GM12891 (cell line): ENCODE results near the gene SUGP1.

ENCODE experiments used
- DNase-seq: peaks from one replicate; pipeline ENCODE4 v3.0.0; 2011; ENCODE audit warnings: low spot score; ENCODE audit not compliant: insufficient read length
- FAIRE-seq: peaks from 2 replicates; lab custom pipeline; 2011; peaks lifted over from hg19 to GRCh38; lab: Jason Lieb, UNC
- PAX5 ChIP-seq: IDR thresholded peaks from 2 replicates; pipeline ENCODE4 v1.6.1; 2011; ENCODE audit warnings: low read length, moderate library complexity, mild to moderate bottlenecking; ENCODE audit not compliant: insufficient read depth, severe bottlenecking
- POLR2A ChIP-seq: IDR thresholded peaks from 2 replicates; pipeline ENCODE4 v1.6.1; 2011; ENCODE audit warnings: low read depth, low read length, control low read depth
- POLR2AphosphoS5 ChIP-seq: IDR thresholded peaks from 2 replicates; pipeline ENCODE4 v1.6.1; 2011; ENCODE audit warnings: low read depth, low read length, control low read depth
- POU2F2 ChIP-seq: IDR thresholded peaks from 2 replicates; pipeline ENCODE4 v1.6.1; 2011; ENCODE audit warnings: low read depth, mild to moderate bottlenecking, control low read depth, low read length, moderate library complexity
- SPI1 ChIP-seq: IDR thresholded peaks from 2 replicates; pipeline ENCODE4 v1.6.1; 2011; ENCODE audit warnings: low read depth, low read length, control low read depth
- TAF1 ChIP-seq: IDR thresholded peaks from 2 replicates; pipeline ENCODE4 v1.6.1; 2011; ENCODE audit warnings: low read depth, low read length, control low read depth

The SUGP1 gene

DNA sequence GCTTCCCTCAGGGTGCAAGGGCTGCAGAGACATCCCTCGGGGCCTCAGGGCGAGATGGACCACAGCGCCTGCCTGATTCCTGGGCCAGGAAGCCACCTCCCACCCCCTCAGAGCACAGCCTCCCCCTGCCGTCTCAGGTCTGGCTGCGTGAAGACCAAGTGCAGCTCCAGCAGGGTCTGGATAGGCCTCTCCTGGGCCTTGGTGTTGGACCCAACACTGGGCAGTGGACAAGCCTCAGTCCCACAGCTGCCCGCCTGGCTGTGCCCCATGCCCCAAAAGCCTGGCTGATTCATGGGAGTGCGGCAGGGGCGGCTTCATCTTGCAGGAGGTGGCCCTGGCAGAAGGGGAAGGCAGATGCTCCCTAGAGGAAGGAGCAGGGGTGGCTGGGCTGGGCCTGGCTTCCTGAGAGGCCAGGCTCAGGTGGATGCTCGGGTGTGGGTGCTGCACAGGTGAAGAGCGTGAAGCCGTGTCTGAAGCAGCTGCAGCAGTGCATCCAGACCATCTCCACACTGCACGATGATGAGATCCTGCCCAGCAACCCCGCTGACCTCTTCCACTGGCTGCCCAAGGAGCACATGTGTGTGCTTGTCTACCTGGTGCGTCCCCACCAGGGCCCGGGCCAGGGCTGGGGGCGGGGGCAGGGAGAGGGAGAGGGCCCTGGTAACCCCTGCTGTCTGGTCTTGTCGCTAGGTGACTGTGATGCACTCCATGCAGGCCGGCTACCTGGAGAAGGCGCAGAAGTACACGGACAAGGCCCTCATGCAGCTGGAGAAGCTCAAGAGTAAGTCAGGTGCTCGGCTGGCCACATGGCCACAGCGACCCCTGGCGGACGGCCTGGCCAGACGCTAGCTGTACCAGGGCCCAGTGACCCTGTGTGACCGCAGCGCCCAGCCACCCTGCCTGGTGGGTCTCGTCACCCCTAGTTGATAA, 22.0 kb upstream of the SUGP1 start:
- no peak for DNase-seq
- no peak for FAIRE-seq
- no peak for TF ChIP-seq SPI1
- TF ChIP-seq POU2F2 = no peak
- TF ChIP-seq PAX5 = no peak
- no peak for TF ChIP-seq TAF1
- no peak for TF ChIP-seq POLR2A
- TF ChIP-seq POLR2AphosphoS5 = no peak

DNA sequence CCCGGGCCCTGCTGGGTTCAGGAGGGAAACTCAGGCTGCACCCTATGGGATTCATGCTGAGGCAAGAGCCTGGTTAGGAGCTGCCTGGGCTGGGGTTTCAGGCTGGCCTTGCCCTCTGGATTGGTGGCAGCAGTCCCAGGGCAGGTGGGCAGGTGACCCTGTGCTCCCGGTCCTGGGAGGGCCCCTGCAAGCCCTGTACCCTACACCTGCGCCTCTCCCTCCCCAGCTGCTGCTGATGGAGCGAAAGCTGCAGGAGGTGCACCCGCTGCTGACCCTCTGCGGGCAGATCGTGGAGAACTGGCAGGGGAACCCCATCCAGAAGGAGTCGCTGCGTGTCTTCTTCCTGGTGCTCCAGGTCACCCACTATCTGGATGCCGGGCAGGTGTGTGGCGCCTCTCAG, 20.7 kb upstream of the SUGP1 start:
- DNase-seq (no peak), FAIRE-seq (no peak)
- no peak for TF ChIP-seq TAF1
- no peak for TF ChIP-seq POLR2A
- TF ChIP-seq POU2F2 = no peak
- no peak for TF ChIP-seq SPI1
- TF ChIP-seq POLR2AphosphoS5 = no peak
- no peak for TF ChIP-seq PAX5

DNA sequence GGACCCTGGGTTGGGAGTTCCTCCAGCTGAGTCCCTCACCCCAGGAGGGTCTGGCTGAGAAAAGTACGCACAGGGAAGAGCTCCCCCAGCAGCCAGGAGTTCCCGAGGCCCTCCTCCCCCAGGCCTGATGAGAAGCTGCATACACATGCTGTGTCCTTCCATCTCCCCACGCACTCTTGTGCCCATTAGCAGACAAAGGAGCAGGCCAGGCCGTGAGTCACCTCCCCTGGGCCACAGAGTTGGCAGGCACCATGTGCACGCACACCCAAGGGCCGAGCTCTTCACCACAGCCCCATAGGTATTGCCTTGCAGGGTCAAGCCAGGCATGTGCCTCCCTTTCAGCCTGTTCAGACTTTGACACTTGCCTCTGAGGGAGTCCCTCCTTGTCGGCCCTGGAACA, 17.8 kb upstream of the SUGP1 start:
- TF ChIP-seq POLR2A = no peak
- TF ChIP-seq TAF1 = no peak
- no peak for TF ChIP-seq POU2F2
- TF ChIP-seq PAX5 = no peak
- TF ChIP-seq POLR2AphosphoS5 = no peak
- no peak for TF ChIP-seq SPI1
- DNase-seq (no peak), FAIRE-seq (no peak)

DNA sequence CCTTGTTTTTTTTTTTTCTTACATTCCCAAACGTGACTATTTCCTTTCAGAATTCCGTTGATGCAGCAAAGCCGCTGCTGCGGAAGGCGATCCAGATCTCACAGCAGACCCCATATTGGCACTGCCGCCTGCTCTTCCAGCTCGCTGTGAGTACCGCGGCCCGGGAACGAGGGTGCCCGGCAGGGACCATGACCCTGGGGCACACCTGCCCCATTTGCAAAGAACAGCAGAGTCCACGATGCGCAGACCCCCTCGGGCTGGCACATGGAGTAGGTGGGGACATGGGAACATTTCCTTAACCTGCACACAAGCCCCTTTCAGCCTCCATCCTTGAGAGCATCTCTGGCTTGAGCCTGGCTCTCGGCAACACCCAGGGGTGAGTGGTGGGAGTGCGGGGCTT, 16.8 kb upstream of the SUGP1 start:
- no peak for FAIRE-seq
- DNase-seq = no peak
- TF ChIP-seq SPI1 (no peak), TAF1 (no peak), POU2F2 (no peak), PAX5 (no peak), POLR2AphosphoS5 (no peak), POLR2A (no peak)

DNA sequence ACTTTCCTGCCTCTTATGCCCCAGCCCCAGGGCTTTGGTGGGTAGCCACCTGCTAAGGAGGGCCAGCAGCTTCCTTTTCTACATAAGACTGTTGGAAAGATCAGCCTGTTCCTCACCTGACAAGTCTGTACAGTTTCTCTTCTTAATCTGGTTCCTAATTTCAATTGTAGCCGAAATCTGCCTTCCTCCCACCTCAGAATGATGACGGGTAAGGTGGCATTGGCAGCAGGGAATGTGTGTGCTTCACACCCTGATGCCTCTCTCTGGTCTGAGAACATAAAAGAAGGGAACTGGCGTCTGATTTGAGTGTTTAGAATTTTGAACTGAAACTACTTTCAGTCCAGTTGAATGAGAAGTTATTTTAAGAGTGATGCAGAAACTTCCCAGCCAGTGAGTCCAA, 16.3 kb upstream of the SUGP1 start:
- DNase-seq (no peak), FAIRE-seq (no peak)
- no peak for TF ChIP-seq PAX5
- no peak for TF ChIP-seq POU2F2
- TF ChIP-seq POLR2AphosphoS5 = no peak

DNA sequence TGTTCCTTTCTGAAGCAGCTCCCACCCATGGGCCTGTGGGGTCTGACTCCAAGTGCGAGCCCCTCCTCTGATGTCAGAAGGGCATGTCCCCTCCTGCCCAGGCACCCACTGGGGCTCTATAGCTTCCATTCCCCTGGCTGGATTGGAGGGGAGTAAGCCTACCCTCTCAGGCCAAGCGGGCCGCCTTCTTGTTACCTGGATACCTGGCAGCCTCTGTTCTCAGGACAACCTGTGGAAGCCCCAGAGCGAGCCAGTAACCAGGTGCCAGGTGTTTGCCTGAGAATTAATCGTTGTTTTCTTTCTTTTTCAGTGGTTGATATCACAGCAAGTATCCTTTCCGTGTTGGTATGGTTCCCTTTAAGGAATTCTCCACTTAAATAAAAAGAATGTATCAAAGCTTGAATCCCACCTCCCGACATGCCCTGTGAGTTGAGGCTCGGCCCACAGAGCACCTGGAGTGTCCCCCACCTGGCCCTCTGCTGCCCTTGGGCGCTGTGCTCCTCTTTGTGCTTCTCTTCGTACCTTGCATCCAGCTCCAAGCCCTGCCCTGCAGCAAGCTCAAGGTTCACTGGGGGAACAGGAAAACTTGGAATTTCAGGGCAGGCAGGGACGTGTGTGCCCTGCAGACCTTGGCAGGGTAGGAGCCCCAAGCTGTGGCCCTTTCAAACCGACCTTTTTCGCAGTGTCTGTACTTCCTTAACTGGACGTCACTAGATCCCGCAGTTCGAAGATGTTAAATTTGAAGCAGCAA, 15.3 kb upstream of the SUGP1 start:
- DNase-seq = peak; percentile 9
- FAIRE-seq = no peak
- TF ChIP-seq POU2F2 (no peak), PAX5 (no peak), POLR2AphosphoS5 (no peak), TAF1 (no peak), SPI1 (no peak), POLR2A (no peak)

DNA sequence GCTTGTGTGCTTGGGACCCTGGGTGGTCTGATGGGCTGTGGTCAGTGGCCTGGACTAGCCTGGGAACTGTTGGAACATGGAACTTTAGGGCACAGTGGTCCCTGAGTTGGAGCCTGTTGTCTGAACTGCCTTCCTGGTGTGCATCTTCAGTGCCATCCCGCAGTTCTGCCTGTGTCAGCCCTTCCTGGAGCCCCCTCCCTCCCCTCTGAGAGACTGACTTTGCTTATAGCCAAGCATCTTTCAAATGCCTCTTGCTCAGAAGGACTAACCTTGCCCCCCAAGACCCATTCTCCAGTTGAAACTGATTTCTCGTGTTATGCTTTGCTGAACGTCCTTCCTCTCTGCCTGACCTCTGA, 14.7 kb upstream of the SUGP1 start:
- no peak for DNase-seq
- TF ChIP-seq POU2F2 = no peak
- no peak for TF ChIP-seq TAF1
- no peak for TF ChIP-seq POLR2AphosphoS5
- TF ChIP-seq POLR2A = no peak
- TF ChIP-seq SPI1 = no peak
- no peak for TF ChIP-seq PAX5
- no peak for FAIRE-seq

DNA sequence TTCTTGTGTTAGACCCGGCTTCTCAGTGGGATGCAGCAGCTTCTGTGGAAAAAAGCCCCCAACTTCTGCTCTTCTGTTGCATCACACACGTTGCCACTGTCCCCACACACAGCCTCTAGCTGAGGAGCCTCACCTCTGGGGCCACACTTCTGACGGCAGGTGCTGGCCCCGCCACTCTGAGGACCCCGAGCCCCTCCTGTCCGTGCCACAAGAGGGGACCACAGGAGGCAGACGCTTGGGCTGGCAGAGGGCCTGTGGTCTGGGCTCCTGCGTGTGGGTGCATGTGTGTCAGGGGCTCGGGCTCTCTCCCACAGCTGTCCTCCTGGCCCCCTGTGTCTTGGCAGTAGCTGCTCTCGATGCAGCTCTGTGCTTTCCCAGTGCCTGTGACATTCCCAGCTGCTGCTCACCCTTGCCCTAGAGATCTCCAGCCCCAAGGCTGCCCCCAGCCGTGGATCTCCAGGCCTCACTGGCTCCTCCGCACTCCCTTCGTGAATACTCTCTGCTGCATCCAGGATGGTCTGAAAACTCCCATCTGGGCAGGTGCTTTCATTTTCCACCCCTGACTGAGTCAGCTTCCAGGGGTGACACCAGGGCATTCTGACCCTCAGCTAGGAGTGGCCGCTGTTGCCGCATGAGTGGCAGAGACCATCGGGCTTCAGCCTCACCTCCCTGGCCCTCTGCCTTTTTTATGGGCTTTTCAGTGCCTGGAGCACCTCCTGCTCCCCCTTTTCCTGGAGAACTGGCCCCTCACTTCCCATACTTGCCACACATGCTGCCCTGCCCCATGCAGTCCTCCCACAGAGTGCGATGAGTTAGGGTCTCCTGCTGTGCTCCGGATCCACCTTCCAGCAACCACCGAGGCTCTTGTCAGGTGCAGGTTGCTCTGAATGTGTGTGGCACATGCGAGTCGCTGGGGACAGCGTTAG, 14.0 kb upstream of the SUGP1 start:
- DNase-seq = no peak
- no peak for TF ChIP-seq PAX5
- no peak for TF ChIP-seq SPI1
- no peak for TF ChIP-seq POU2F2
- TF ChIP-seq TAF1 = no peak
- TF ChIP-seq POLR2A = no peak
- TF ChIP-seq POLR2AphosphoS5 = no peak; the same call in 1 of the 2 replicates
- no peak for FAIRE-seq

DNA sequence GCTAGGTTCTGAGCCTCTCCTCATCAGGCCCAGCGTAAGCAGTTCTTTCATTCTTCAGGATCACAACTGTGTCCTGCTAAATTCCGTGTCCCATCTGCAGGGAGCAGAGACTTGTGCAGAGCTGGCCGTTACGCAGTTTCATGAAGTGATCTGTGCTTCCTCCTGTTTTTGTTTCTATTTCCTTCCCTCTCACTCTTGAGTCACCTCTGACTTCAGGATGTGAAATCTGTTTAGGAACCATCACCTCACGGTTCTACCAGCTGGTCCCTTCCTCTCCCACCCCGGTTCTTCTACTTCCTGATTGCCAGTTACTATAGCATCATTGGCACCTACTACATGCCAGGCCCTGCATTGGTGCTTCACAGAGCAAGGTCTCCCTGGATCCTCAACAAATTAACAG, 8.8 kb upstream of the SUGP1 start:
- no peak for DNase-seq
- TF ChIP-seq POLR2AphosphoS5 (no peak), PAX5 (no peak), TAF1 (no peak), SPI1 (no peak), POU2F2 (no peak), POLR2A (no peak)
- FAIRE-seq = peak; percentile 26

DNA sequence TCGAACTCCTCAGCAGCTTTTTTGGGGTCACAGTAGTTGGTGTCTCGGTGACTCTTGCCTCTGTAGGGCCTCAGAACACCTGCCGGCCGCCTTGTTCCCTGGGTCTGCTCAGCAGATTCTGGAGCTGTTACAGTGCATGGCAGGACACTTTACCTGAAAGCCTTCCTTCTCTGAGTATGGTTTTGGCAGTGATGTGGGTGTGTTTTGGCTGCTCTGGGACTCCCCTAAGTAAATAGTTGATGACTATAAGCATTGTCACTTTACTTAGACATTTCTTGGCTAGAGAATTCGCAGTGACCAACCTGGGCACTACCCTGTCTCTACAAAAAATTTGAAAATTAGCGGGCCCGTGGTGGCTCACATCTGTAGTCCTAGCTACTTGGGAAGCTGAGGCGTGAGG, 7.4 kb upstream of the SUGP1 start:
- TF ChIP-seq POLR2AphosphoS5 (no peak), TAF1 (no peak), SPI1 (no peak), POU2F2 (no peak), POLR2A (no peak), PAX5 (no peak)
- DNase-seq = no peak
- no peak for FAIRE-seq
